ENCODE measurements around the gene TCF7L1. TPM values are rescaled to one million over a fixed set of nuclear protein-coding genes. Genes with fewer than 3 reads are reported as not detected.
"Not testable (repeated sequence)": the region's sequence is repeated elsewhere in the genome, so short reads cannot be mapped to it uniquely, and the experiment has no call there.

The TCF7L1 gene
- total RNA-seq, 4 donors from 2014 or later, result 5.6 to 23.2 (median 10.2) TPM

GRCh38 chr2:85329181-85329651, 196.0 kb downstream of the TCF7L1 start:
- intact Hi-C loops (cut with DNase I), result no loop called here

GRCh38 chr2:85329701-85330100, 196.5 kb downstream of the TCF7L1 start:
- intact Hi-C loops (cut with DNase I); H3K9me3 ChIP-seq; H3K36me3 ChIP-seq; H3K4me3 ChIP-seq; DNase-seq (ENCODE audit: extremely low spot score); H3K27ac ChIP-seq (replicated peaks in 1 of 4); H3K27me3 ChIP-seq: not testable (repeated sequence)
- peaks cover 26 to 35% (median 34%) of the 10 kb centered on the region in 4 donors for H3K4me1 ChIP-seq
- 72% methylated on average over 3 of the region's 3 CpGs for WGBS

More at GRCh38 chr2:85329181-85329651, 196.0 kb downstream of the TCF7L1 start:
- no peak for TF ChIP-seq CTCF (IDR thresholded peaks at IDR 0.05)
- TF ChIP-seq POLR2AphosphoS5 (IDR thresholded peaks at IDR 0.05), result no peak
- no peak for TF ChIP-seq EP300 (IDR thresholded peaks at IDR 0.05)
- TF ChIP-seq POLR2A (IDR thresholded peaks at IDR 0.05; ENCODE audit: low read depth), result no peak
- H3K4me1 ChIP-seq, result peaks cover 30 to 40% (median 39%) of the 10 kb centered on the region in 4 donors
- no peak overlapping the region for H3K27ac ChIP-seq (replicated peaks in 1 of 4)
- no peaks in the 10 kb centered on the region for H3K9me3 ChIP-seq
- no peak for DNase-seq (ENCODE audit: extremely low spot score)
- H3K4me3 ChIP-seq, result no peak overlapping the region
- peaks cover 2 to 13% (median 7%) of the 10 kb centered on the region in 4 donors for H3K36me3 ChIP-seq
- no peaks in the 10 kb centered on the region for H3K27me3 ChIP-seq

GRCh38 chr2:85330839-85331636, 197.8 kb downstream of the TCF7L1 start:
- intact Hi-C loops (cut with DNase I), result no loop called here
- Histone ChIP-seq H3K9me3 (no peaks in the 10 kb centered on the region), H3K4me1 (peaks cover 13 to 22% (median 21%) of the 10 kb centered on the region in 4 donors), H3K4me3 (no peak overlapping the region), H3K27ac (replicated peaks in 1 of 4) (no peak overlapping the region), H3K36me3 (peaks cover 0 to 6% (median 0%) of the 10 kb centered on the region in 4 donors), H3K27me3 (no peaks in the 10 kb centered on the region)
- no peak for TF ChIP-seq EP300 (IDR thresholded peaks at IDR 0.05)
- TF ChIP-seq POLR2AphosphoS5 (IDR thresholded peaks at IDR 0.05), result no peak
- no peak for TF ChIP-seq CTCF (IDR thresholded peaks at IDR 0.05)
- no peak for TF ChIP-seq POLR2A (IDR thresholded peaks at IDR 0.05; ENCODE audit: low read depth)
- WGBS, result 76% methylated on average over 13 of the region's 13 CpGs
- no peak for DNase-seq (ENCODE audit: extremely low spot score)

- H3K27ac ChIP-seq (replicated peaks in 1 of 4); H3K9me3 ChIP-seq; H3K4me3 ChIP-seq; H3K27me3 ChIP-seq; DNase-seq (ENCODE audit: extremely low spot score); H3K4me1 ChIP-seq; H3K36me3 ChIP-seq; intact Hi-C loops (cut with DNase I): not testable (repeated sequence)
- WGBS, result 96% methylated on average over 4 of the region's 4 CpGs
These were observed 200.7 kb downstream of the TCF7L1 start for GRCh38 chr2:85333877-85334276.

GRCh38 chr2:85334928-85335327, 201.7 kb downstream of the TCF7L1 start:
- Histone ChIP-seq H3K4me3 (no peak overlapping the region), H3K27me3 (no peaks in the 10 kb centered on the region), H3K27ac (replicated peaks in 1 of 4) (no peak overlapping the region), H3K36me3 (no peaks in the 10 kb centered on the region), H3K4me1 (peaks cover 0 to 1% (median under 1%) of the 10 kb centered on the region in 4 donors), H3K9me3 (no peaks in the 10 kb centered on the region)
- intact Hi-C loops (cut with DNase I), result no loop called here
- no peak for TF ChIP-seq POLR2AphosphoS5 (IDR thresholded peaks at IDR 0.05)
- no peak for TF ChIP-seq CTCF (IDR thresholded peaks at IDR 0.05)
- no peak for TF ChIP-seq EP300 (IDR thresholded peaks at IDR 0.05)
- TF ChIP-seq POLR2A (IDR thresholded peaks at IDR 0.05; ENCODE audit: low read depth), result no peak
- 50% methylated on average over 2 of the region's 2 CpGs for WGBS
- no peak for DNase-seq (ENCODE audit: extremely low spot score)

Data from esophagus muscularis mucosa (tissue), 4 donors.